Measurements from ENCODE around the gene SPACA7. TPM values are rescaled to one million over a fixed set of nuclear protein-coding genes. Genes with fewer than 3 reads are reported as not detected.

SPACA7 gene
- total and polyA plus RNA-seq, 9 of the 15 experiments (the other 6 are each of a cell fraction or from before 2014, with no cell fraction given), result not detected

GRCh38 chr13:112453874-112454647 is 77.9 kb downstream of the SPACA7 start:
- H3K4me1 ChIP-seq (replicated peaks in 1 of 2; ENCODE audit: control insufficient read depth in 2 of 2, insufficient read depth in 2 of 2, low read length in 2 of 2), result peaks cover 0 to 6% of the 10 kb centered on the region in 2 experiments; a peak in 1 of 5 replicates
- ATAC-seq, result peak; percentile 38; the same call in 1 of the 3 replicates
- H3K36me3 ChIP-seq (ENCODE audit: control insufficient read depth, insufficient read depth, low read length), result no peaks in the 10 kb centered on the region
- in situ Hi-C loops (cut with MboI) (no loop called here), intact Hi-C loops (cut with micrococcal nuclease) (no loop called here)
- ChIA-PET CTCF (ENCODE audit: low intra/inter-chr PET ratio) (no interaction called here), POLR2A (interaction anchor here (0.8 to 1.5 kb wide), 2 partner anchors 14 to 150 kb away, joined by 3 read pairs; no protein-coding TSS in a partner anchor)
- DNase-seq (ENCODE audit: extremely low read depth in 1 of 4, low spot score in 3 of 4), result no peak
- no peaks in the 10 kb centered on the region for H3K9me3 ChIP-seq (replicated peaks; ENCODE audit: control insufficient read depth, insufficient read depth, low read depth, low read length)
- no peaks in the 10 kb centered on the region for H3K9me1 ChIP-seq (ENCODE audit: control insufficient read depth, insufficient read depth, low read length)
- H3K4me2 ChIP-seq (ENCODE audit: insufficient read depth, low read length), result no peak overlapping the region
- no peak overlapping the region for H3K4me3 ChIP-seq
- no peaks in the 10 kb centered on the region for H4K20me1 ChIP-seq (replicated peaks; ENCODE audit: control insufficient read depth, insufficient read depth, low read length)
- H3K9ac ChIP-seq (ENCODE audit: insufficient read depth in 1 of 2, low read depth in 2 of 2, low read length in 2 of 2), result no peak overlapping the region
- H3K79me2 ChIP-seq (ENCODE audit: control insufficient read depth, insufficient read depth, low read length), result no peaks in the 10 kb centered on the region
- FAIRE-seq, result no peak
- 3% methylated on average over 17 of the region's 30 CpGs for WGBS (ENCODE audit: insufficient coverage, low coverage, missing lambda C conversion rate)
- no TSS peak for BruUV-seq (replicated peaks)
- no peak overlapping the region for H2AFZ ChIP-seq (ENCODE audit: low read depth, low read length)
- peaks cover 21 to 71% of the 10 kb centered on the region in 2 experiments; a peak in 4 of 5 replicates for H3K27me3 ChIP-seq (ENCODE audit: control insufficient read depth in 2 of 2, insufficient read depth in 2 of 2, low read length in 2 of 2)
- H3K27ac ChIP-seq (ENCODE audit: extremely low read depth, low read depth, low read length), result no peak overlapping the region
- no peak for TF ChIP-seq POLR3A (IDR thresholded peaks at IDR 0.05; ENCODE audit: borderline replicate concordance, extremely low read depth, insufficient read depth, insufficient read length)
- no peak for TF ChIP-seq ZNF217 (CRISPR knock-in tag; IDR thresholded peaks at IDR 0.05)
- no peak for TF ChIP-seq ZNF165 (CRISPR knock-in tag; IDR thresholded peaks at IDR 0.05; ENCODE audit: borderline replicate concordance)
- TF ChIP-seq ZNF318 (IDR thresholded peaks at IDR 0.05; ENCODE audit: borderline replicate concordance in 1 of 2, low read depth in 1 of 2), result no peak
- no peak for TF ChIP-seq TEAD4 (IDR thresholded peaks at IDR 0.05; ENCODE audit: low read length)
- no peak for TF ChIP-seq TEAD4 (CRISPR knock-in tag; IDR thresholded peaks at IDR 0.05; ENCODE audit: borderline replicate concordance)
- TF ChIP-seq MCM5 (IDR thresholded peaks at IDR 0.05; ENCODE audit: low read depth), result no peak
- TF ChIP-seq ZNF134 (CRISPR knock-in tag; conservative IDR thresholded peaks at IDR 0.05), result no peak
- no peak for TF ChIP-seq ZNF518B (CRISPR knock-in tag; IDR thresholded peaks at IDR 0.05)
- TF ChIP-seq SMAD3 (CRISPR knock-in tag; conservative IDR thresholded peaks at IDR 0.05), result no peak

Data from K562 (cell line).